H1 (cell line): ENCODE data around the gene THUMPD2. TPM values are rescaled to one million over a fixed set of nuclear protein-coding genes. Genes with fewer than 3 reads are reported as not detected.

ENCODE experiments used
- POLR2AphosphoS5 ChIP-seq: IDR thresholded peaks from 2 replicates; pipeline ENCODE4 v1.6.1; 2011; ENCODE audit warnings: low read depth, low read length
- SUZ12 ChIP-seq: fragments of 200-600 bp; sonication (generic); IDR thresholded peaks from 2 replicates; pipeline ENCODE4 v1.6.1; 2012; ENCODE audit warnings: mild to moderate bottlenecking, inconsistent platforms, low read length, moderate library complexity, mixed read lengths
- polyA plus RNA-seq, 7 experiments: library from polyadenylated mRNA; depleted of rRNA in 3 of 7; stranded (reverse) in 5 of 7; unstranded in 2 of 7; fragments of >200 nt in 5 of 7; fragments of 200-250 nt in 2 of 7; gene quantifications; 1 replicate in 5 of 7; 2 replicates in 1 of 7; 4 replicates in 1 of 7; pipeline versions ENCODE4 v1.2.1 to v1.2.3, GENCODE V29; 2011 to 2013; ENCODE audit warnings: missing spikeins in 2 of 7, mixed read lengths in 2 of 7
- total RNA-seq: library from RNA; stranded (reverse); fragmentation: NEBNext Ultra II Directional; extraction: Animal tissue kit (Norgen Biotek cat#: 25700); gene quantifications from 2 replicates; pipeline ENCODE4 v1.2.1, GENCODE V29; 2021

The THUMPD2 gene
- total and polyA plus RNA-seq, 2 of the 8 experiments (the other 6 are each of a cell fraction or from before 2014, with no cell fraction given) = 8.6 to 17.0 TPM

GRCh38 chr2:39730685-39731302, 48.3 kb downstream of the THUMPD2 start (continued):
- TF ChIP-seq POLR2AphosphoS5 = no peak
- no peak for TF ChIP-seq SUZ12
- TF ChIP-seq, all 59 proteins: peak for 2
